ENCODE measurements around the gene CPM.

The CPM gene

GRCh38 chr12:68956466-68956865 is 23.5 kb upstream of the CPM start:
- DNase-seq (ENCODE audit: low read depth in 2 of 2): no peak

DNA sequence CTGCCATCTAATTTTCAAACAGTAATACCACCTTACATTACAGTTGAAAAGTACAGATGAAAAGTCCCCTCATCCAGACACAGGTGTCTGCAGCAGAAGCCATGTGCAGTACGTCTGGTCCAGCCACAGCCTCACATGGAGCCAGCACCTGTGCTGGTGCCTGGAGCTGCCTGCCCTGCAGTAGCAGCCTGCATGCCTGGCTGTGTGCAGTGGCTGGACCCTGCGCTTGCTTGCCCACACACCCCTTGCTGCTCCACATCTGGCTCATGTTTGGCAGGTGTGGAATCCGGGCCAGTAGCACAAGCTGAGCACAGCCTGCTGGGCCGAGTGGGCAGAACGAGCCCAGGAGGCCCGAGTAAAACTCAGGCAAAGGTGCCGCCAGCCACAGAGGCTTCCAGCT is 21.8 kb upstream of the CPM start:
- no peak for DNase-seq (ENCODE audit: low read depth in 2 of 2)

- DNase-seq (ENCODE audit: low read depth in 2 of 2): no peak
Measured at GRCh38 chr12:68953536-68953935, 20.6 kb upstream of the CPM start.

DNA sequence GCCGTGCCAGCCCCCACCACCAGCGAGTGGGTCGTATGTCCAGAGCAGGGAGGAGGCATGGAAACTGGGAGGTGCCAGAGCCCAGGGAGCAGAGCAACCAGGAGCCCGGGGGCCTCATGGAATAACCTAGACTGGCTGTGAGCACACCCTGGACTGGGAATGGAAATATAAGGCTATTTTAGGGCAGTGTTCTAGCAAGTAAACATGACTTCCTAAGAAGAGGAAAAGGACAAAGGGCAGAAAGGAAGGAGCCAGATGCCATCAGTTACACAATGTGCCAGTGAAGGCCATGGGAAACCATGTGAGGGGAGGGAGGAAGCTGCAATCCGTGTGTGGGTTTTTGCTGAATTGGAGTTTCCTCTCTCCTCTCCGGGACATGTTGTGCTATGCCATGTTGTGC is 18.7 kb upstream of the CPM start:
- no peak for DNase-seq (ENCODE audit: low read depth in 2 of 2)

DNA sequence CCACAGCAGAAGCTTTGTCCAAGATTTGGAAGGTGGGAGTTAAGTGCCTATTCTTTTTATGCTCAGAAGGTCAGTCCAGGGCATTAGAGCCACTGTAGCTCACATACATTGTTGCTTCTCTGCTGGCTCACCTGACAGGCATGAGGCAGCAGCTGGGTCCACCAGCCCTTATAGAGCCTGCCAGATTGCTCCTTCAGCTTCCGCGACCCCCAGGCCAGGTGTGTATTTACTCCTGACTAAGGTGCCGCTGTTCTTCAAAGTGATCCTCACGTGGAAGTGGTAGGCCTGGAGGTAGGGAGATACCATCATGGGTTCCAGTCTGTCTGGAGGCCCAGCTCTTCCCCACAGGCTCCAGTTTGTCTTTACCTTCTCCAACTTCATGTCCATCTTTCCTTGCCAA is 17.5 kb upstream of the CPM start:
- no peak for DNase-seq (ENCODE audit: low read depth in 2 of 2)

- DNase-seq (ENCODE audit: low read depth in 2 of 2): no peak
Measured at GRCh38 chr12:68945255-68945654, 12.3 kb upstream of the CPM start.

DNA sequence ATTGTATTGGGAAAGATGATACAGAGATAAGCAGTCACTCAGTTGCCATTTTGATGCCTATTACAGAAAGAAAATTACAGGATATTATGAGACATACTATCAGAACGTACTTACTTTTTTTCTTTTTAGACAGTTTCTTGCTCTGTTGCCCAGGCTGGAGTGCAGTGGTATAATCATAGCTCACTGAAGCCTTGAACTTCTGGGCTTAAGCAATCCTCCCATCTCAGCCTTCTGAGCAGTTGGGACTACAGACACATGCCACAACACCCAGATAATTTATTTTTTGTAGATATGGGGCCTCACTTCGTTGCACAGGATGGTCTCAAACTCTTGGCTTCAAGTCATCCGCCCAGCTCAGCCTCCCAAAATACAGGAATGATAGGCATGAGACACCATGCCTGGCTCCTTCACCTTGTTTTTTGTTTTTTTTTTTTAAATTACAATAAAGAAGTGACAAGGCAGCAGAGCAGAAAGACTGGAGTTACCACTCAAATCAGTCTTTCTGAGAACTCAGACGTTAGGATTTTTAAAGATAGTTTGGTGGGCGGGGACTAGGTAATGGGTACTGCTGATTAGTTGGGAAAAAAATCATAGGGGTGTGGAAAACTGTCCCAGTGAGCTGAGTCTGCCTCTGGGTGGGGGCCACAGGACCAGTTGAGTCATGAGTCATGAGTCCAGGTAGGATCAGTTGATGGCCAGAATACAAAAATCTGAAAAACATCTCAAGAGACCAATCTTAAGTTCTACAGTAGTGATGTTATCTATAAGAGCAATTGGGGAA is 11.5 kb upstream of the CPM start:
- DNase-seq (ENCODE audit: low read depth in 2 of 2): no peak

- no peak for DNase-seq (ENCODE audit: low read depth in 2 of 2)
Measured at GRCh38 chr12:68943848-68944247, 10.9 kb upstream of the CPM start.

DNA sequence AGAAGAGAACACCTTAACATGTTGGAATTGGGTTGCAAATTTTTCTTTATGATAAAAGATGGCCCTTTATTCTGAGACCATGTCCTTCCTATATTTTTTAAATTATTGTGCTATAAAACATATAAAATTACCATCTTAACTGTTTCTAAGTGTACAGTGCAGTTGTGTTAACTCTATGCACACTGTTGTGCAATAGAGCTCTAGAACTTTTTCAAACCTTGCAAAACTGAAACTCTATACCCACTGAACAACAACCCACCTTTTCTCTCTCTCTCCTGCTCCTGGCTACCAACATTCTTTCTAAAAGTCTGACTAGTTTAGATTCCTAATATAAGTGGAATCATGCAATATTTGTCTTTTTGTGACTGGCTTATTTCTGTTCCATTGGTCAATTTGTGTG is 7.8 kb upstream of the CPM start:
- no peak for DNase-seq (ENCODE audit: low read depth in 2 of 2)

DNA sequence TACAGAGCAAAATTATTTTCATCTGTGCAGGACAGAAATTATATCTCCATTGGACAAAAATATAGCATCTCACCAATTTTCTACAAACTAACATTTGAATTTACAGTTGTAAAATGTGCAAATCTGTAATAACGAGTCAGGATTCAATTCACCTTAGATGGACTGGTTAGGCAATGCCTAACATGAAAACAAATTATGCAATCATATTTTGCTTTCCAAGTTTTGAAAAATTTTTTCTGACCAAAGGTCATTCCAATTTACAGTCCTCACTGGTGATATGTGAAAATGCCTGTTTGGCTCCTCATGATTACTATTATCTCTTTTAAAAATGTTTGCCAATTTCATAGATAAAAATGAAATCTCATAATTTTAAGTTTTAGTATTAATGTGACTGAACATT is 6.5 kb upstream of the CPM start:
- no peak for DNase-seq (ENCODE audit: low read depth in 2 of 2)

DNA sequence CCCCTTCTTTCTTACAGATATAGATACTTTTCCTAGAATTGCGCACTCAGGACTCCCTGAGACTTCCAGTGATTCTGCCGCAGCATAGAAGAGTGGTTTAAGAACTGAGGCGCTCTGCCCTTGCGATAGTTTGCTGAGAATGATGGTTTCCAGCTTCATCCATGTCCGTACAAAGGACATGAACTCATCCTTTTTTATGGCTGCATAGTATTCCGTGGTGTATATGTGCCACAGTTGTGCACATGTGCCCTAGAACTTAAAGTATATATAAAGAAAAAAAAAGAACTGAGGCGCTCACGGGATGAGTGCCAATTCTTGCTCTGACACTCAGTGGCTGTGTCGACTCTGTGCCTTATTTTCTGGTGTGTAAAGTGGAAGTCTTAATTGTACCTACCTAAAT is 1.4 kb upstream of the CPM start:
- no peak for DNase-seq (ENCODE audit: low read depth in 2 of 2)

DNA sequence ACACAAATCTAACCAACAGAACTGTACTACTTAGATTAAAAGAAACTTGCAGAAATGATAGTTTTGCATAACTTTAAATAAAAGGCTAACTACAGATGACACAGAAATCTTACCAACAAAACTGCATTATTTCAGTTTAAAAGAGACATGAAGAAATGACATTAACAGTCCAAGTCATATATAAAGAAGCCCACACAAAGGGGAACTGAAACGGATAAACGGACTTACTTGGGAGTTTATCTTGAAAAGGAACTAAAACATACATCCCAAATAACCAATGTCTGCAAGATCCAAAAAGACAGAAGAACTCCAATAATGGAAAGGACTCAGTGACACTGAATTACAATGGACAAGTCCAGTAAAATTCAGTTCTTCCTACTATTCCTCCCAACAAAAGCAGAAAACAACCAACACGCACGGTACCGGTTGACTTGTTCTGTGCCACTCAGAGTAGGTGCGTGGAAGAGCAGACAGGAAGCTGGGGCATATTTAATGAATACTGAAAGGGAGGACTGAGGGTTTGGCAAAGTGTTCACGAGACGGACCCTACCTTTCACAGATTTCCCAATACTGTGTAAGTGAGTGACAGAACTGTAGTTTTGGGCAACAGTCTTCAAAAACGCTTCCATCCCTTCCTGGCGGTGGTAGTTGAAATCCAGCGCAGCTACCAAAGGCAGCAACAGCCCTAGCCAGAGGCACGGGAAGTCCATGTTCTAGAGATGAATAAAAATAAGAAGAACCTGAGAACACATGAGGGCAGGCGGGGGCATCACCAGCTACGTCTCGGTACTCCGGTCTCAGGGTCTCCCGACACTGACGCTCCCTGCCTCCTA is 627 bp downstream of the CPM start:
- DNase-seq (ENCODE audit: low read depth in 2 of 2): no peak

DNA sequence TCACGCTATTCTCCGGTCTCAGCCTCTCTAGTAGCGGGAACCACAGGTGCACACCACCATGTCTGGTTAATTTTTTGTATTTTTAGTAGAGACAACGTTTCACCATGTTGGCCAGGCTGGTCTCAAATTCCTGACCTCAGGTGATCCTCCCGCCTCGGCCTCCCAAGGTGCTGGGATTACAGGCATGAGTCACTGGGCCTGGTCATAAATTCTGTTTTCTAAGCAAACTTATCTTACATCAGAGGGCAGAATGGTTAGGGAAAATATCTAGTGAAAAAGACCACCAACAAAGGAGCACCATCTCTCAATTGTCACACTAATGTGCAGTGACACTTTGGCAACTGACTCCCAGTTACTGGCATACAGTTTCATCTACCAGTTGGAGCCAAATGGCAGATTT is 2.8 kb downstream of the CPM start:
- no peak for DNase-seq (ENCODE audit: low read depth in 2 of 2)

DNA sequence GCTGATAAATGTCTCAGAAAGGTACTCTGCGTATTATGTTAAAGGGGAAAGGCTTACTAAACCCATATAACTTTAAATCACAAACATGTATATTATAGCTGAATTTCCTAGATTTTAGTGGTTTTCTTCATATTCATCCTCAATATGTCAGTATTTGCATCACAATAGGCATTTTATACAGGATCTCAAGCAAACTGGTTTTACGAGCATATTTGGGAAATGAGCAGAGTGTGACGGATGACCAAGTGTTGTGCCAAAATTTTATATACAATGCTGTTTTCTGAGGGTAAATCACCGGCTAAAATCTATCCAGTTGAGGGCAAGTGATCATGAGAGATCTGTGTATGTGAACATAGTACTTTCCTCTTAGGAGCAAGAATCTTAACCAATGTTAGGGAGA is 8.4 kb downstream of the CPM start:
- no peak for DNase-seq (ENCODE audit: low read depth in 2 of 2)

- peak; percentile 19 to 20 for DNase-seq (ENCODE audit: low read depth in 2 of 2)
Measured at GRCh38 chr12:68919581-68920239, 13.3 kb downstream of the CPM start.

DNA sequence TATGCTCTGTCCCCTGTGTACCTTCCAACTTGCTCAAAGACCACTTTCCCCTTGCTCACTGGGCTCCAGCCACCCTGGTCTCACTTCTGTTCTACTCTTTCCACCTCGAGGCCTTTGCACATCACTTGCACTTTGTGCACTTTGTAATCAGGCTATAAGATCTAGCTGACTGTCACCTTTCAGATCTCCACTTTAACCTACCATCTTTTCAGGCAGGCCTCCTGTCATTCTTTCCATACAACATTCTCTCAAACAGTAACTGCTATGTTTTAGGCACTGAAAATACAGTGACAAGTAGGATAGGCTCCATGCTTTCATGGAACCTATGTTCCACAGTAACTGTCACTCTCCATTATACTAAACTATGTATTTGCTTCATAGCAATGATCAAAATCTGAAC is 14.0 kb downstream of the CPM start:
- no peak for DNase-seq (ENCODE audit: low read depth in 2 of 2)

DNA sequence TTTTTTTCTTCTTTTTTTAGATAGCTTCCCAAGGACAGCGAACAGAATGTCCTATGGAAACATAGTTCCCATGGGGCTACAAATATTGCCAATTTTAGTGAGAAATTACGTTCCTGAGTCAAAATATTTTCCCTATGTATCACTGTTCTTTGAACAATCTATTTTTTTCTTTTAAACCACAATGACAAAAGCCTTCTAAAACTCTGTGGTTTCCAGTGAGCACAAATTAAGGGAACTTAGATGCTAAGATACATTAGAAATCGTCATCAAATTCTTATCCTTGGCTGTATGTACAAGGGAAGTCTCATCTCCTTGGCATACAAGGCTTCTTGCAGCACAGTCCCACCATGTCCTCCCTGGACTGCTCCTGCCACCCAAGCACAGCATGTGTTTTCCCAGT is 17.9 kb downstream of the CPM start:
- DNase-seq (ENCODE audit: low read depth in 2 of 2): no peak

DNA sequence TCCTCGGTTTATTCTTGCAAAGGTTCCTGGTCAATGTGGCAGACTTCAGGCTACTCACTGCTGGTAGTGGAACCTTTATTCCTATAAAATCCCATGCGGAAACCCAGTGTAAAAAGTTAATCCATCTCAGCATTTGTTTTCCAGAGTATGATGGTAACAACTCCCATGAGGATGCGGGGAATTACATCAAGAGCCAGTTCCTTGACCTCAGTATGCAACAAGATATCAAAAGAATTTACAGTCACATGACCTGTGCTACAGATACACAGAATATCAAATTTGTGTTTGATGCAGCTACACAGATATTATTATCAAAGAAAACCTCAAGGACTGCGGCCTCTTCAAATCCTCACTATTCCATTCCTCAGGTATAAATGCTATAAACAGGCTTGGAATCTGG is 19.3 kb downstream of the CPM start:
- no peak for DNase-seq (ENCODE audit: low read depth in 2 of 2)

- DNase-seq (ENCODE audit: low read depth in 2 of 2): no peak
Measured at GRCh38 chr12:68912916-68913315, 20.1 kb downstream of the CPM start.

DNA sequence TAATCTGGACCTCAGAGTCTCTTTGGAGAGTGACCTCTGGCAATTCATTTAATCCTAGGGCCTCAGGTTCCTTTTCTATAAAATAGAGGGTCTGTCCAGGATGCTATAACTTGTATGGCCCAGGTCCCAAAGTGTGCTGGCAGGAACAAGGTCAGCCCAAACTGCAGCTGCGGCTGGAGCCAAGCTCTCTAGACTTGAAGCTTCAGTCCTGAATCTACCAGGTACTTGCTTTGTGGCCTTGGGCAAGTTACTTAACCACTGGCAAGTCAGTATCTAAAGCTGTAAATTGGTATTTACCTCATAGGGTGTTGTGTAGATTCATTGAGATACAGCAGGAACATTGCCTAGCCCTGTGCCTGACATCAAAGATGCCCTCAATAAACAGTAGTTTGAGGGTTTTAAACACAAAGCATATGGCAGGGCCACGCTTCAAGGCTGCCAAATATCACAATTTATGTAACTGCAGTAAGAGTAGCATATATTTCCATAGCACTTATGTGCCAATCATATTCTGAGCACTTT is 21.7 kb downstream of the CPM start:
- DNase-seq (ENCODE audit: low read depth in 2 of 2): no peak

GRCh38 chr12:68910128-68910527 is 22.8 kb downstream of the CPM start:
- no peak for DNase-seq (ENCODE audit: low read depth in 2 of 2)

GRCh38 chr12:68908076-68908475 is 24.9 kb downstream of the CPM start:
- no peak for DNase-seq (ENCODE audit: low read depth in 2 of 2)

GRCh38 chr12:68905733-68906132 is 27.2 kb downstream of the CPM start:
- no peak for DNase-seq (ENCODE audit: low read depth in 2 of 2)

Measured in activated CD4-positive, alpha-beta T cell treated with anti-CD3 and anti-CD28 coated beads for 24 hours (primary cell).